IPS-NIHi7 (cell line): ENCODE data around the gene POLRMT.

Source experiments
- DNase-seq: peaks from one replicate; pipeline ENCODE4 v3.0.0; 2012; ENCODE audit warnings: mixed read lengths; ENCODE audit errors: extremely low spot score

POLRMT gene

DNA sequence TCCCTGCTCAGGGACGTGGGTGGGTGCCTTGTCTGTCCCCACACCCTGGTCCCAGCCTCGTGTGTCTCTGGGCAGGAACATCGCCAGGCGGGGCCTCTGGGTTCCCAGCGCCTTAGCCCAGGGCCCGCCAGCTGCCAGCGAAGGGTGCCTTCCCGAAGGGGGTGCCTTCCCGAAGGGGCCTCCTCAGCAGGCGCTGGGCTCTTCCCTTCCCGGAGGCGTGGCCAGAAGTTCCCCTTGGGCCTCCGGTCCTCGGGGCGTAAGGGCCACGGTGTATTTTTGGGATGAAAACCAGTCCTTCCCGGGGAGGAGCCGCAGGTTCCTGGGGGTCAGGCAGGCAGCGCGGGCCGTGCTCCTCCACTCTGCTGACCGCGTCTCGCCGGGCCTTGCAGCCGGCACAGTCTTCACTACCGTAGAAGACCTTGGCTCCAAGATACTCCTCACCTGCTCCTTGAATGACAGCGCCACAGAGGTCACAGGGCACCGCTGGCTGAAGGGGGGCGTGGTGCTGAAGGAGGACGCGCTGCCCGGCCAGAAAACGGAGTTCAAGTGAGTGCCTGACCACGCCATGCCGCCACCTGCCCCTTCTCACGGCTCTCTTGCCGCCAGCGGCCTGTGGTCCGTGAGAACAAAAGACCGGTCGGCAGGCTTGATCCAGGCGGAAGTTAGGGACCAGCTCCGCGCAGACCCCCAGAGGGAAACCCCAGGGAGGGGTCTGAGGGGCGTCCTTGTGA, 54.1 kb downstream of the POLRMT start:
- no peak for DNase-seq

- DNase-seq: no peak
Measured at GRCh38 chr19:577439-578392, 55.6 kb downstream of the POLRMT start.

DNA sequence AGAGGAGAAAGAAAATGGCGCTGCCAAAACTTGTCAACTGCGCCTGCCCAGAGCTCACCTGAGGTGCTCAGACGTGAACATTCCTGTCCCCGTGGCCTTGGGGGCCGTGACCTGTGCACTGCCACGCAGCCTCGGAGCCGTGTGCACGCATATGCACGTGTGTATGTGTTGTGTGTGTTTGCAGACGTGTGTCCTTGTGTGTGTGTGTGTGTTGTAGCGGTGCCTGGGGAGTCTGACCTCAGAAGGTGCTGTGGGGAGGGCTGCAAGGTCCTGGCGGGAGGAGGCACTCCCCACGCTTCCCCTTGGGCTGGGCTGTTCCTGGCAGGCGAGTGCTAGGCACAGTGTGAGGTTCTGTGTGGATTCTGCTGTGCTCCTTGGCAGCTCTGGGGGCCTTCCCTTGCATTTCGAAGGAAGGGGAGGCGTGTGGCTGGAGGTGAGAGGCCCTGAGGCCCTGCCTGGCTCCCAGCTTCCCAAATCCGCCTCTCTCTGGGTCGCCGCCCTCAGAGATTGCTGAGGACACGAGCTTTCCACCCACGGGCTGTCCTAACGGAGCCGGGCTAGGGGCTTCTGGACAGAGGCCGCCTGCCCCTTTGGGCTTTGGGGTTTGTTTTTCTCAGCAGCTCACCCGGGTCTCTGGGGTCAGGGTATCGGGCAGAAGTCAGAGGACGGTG, 56.4 kb downstream of the POLRMT start:
- DNase-seq: no peak

GRCh38 chr19:575527-576506, 57.5 kb downstream of the POLRMT start:
- DNase-seq: no peak

- no peak for DNase-seq
Measured at GRCh38 chr19:574658-575526, 58.4 kb downstream of the POLRMT start.

DNA sequence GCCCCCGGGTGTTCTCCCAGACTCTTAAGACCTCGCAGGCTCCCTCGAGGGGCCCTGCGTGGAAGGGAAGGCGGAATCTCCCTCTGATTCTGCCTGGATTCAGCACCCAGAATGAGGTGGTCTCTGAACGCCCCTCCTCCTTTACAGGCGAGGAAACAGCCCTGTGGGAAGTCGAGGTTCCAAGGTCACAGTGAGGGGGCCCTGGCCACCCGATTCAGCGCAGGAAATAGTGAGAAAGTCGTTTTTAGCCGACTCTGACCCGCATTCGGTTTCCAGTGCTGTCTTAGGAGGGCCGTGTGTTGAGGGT, 59.9 kb downstream of the POLRMT start:
- no peak for DNase-seq

GRCh38 chr19:572743-573518, 60.4 kb downstream of the POLRMT start:
- no peak for DNase-seq

DNA sequence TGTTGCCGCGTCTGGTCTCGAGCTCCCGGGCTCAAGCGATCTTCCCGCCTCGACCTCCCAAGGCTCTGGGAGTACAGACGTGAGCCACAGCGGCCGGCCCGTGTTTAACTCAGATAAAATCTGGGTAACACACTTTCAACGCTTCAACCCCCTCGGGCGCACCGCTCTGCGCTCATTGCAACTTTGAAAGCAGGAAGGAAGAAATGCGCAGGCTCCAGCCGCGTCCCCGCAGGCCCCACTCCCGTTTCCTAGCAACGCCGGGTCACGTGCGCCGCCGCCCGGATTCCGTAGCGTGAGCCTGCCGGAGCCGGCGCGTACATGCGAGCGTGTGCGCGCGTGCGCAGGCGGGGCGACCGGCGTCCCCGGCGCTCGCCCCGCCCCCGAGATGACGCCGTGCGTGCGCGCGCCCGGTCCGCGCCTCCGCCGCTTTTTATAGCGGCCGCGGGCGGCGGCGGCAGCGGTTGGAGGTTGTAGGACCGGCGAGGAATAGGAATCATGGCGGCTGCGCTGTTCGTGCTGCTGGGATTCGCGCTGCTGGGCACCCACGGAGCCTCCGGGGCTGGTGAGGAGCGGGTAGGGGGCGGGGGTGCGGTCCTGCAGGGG, 61.1 kb downstream of the POLRMT start, which contains the start of gene BSG:
Gene BSG (plus strand): TSS at position 457 of the 603 bp plus-strand sequence. CDS start 39 bp downstream, at position 496.
- DNase-seq: peak; percentile 99

DNA sequence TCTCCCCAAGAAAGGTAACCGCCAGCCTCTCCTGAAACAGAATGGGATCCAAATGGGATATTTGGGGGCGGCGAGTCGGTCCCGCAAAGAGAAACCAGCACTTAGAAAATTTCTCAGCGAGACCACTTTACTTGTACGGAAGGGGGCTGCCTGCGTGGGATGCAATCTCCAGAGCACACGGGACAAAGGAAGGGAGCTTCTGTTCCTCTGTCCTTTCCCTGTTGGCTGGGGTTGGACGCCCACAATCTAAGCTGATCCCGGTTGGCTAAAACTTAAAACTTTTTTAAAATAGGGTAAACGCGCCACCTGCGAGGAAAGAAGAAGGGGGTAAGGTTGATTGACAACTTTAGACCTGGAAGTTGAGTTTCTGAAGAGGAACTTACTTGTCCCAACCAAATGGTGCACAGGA, 61.8 kb downstream of the POLRMT start:
- no peak for DNase-seq

DNA sequence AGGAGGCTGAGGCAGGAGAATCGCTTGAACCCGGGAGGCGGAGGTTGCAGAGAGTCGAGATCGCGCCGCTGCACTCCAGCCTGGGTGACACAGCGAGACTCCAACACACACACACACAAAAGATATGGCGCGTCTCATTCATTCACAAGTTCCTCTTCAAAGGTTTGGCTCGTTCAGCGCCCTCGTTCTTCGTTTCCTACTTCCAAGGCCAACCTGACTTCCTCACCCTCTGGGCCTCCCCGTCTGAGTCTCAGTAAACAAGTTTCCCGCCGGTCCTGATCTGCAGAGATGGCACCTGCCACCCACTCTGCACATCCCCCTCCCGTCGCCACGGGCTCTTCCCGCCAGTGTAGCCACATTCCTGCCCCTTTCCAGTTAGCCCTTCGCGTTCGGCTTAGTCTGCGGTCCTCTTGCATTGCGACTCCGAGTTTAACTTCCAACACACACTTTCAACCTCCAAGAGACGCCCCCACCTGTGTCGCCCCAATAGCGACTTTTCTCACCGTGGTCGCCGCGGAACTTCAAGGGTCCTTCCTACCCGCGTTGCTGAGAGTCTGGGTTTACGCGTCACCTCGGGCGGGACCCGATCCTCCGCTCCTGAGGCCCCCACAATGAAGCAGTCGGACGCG, 62.3 kb downstream of the POLRMT start:
- no peak for DNase-seq

DNA sequence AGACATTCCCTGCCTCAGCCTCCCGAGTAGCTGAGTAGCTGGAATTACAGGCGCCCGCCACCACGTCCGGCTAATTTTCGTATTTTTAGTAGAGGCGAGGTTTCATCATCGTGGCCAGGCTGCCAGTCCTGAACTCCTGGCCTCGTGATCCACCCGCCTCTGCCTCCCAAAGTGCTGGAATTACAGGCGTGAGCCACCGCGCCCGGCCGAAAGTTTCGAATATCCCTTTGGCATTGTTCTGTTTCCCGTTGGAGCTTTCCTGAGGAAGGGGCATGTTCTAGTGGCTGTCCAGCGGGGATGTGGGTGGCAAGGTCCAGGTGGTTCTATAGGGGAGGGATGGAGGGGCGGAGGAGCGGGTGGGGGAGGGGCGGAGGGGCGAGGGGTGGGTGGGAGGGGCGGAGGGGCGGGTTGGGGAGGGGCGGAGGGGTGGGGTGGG, 63.1 kb downstream of the POLRMT start:
- no peak for DNase-seq

DNA sequence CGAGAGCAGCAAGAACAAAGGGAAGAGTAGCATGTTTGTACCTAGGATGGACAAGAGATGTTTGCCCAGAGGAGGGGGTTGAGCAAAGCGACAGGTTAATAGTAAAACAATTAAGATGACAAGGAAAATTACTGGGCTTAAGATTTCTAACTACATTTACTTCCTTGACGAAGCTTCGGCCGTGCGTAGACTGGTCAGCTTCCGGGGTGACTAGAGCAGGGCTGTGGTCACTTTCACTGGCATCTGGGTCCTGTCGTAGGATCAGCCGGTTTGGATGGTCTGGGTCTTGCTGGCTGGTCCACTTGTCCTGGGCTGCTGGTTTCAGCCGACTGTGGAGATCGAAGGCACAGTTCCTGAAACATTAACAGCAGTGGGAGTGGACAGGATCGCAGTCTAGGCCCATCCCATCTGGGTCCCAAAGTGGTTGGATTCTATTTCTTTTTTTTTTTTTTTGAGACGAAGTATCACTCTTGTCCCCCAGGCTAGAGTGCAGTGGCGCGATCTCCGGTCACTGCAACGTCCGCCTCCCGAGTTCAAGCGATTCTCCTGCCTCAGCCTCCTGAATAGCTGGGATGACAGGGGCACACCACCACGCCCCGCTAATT, 65.9 kb downstream of the POLRMT start:
- no peak for DNase-seq
